Measurements from ENCODE around the gene GPD1L.

DNA sequence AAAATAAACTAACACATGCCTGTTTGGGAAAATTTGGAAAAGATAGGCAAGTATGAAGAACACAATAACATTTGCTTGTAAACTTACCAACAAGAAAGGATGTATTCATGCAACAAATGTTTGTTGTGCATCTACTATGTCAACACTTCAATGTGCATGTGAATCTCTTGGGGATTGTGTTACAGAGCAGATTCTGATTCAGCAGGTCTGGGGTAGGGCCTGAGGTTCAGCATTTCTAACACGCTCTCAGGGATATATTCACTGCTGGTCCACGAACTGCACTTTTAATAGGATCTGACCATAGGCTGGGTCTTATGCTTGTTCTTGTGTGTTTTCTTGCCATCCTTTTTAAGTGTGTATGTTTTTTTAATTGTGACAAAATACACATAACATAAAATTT lies 11.8 kb downstream of the GPD1L start:
- TF ChIP-seq, protein P1, sequence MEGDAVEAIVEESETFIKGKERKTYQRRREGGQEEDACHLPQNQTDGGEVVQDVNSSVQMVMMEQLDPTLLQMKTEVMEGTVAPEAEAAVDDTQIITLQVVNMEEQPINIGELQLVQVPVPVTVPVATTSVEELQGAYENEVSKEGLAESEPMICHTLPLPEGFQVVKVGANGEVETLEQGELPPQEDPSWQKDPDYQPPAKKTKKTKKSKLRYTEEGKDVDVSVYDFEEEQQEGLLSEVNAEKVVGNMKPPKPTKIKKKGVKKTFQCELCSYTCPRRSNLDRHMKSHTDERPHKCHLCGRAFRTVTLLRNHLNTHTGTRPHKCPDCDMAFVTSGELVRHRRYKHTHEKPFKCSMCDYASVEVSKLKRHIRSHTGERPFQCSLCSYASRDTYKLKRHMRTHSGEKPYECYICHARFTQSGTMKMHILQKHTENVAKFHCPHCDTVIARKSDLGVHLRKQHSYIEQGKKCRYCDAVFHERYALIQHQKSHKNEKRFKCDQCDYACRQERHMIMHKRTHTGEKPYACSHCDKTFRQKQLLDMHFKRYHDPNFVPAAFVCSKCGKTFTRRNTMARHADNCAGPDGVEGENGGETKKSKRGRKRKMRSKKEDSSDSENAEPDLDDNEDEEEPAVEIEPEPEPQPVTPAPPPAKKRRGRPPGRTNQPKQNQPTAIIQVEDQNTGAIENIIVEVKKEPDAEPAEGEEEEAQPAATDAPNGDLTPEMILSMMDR (IDR thresholded peaks at IDR 0.05): no peak
- TF ChIP-seq POLR2A (IDR thresholded peaks at IDR 0.05): no peak

Measured in heart left ventricle (tissue), 13 donors.